Body of pancreas (tissue), 4 donors: ENCODE measurements around the gene RASD2. TPM values are rescaled to one million over a fixed set of nuclear protein-coding genes. Genes with fewer than 3 reads are reported as not detected.

Experiments used
- ATAC-seq: fragments of 150-250 bp; one replicate; pipeline ENCODE4 v1.9.1; 2016
- DNase-seq, 4 donors: peaks; one replicate each; pipeline ENCODE4 v3.0.0-alpha.2; 2019
- H3K27ac ChIP-seq, 4 donors: fragments of 200-600 bp; sonication (generic); 1 replicate in 3 of 4; 2 replicates in 1 of 4; pipeline versions ENCODE4 v1.5.1 to v1.6.1; 2016 to 2019; ENCODE audit warnings: mild to moderate bottlenecking in 1 of 4, mixed read lengths in 1 of 4, moderate library complexity in 1 of 4
- H3K27me3 ChIP-seq, 2 donors: fragments of 200-600 bp; sonication (generic); one replicate each; pipeline ENCODE4 v1.6.0; 2016; ENCODE audit warnings: mild to moderate bottlenecking in 1 of 2
- H3K36me3 ChIP-seq, 2 donors: fragments of 200-600 bp; sonication (generic); replicated peaks in 1 of 2; 2 replicates each; pipeline ENCODE4 v1.5.1; 2016; ENCODE audit warnings: low read depth in 2 of 2; ENCODE audit not compliant: insufficient read depth in 1 of 2
- H3K4me1 ChIP-seq: fragments of 200-600 bp; sonication (generic); one replicate; pipeline ENCODE4 v1.6.0; 2016
- H3K4me3 ChIP-seq, 2 donors: fragments of 200-600 bp; sonication (generic); 1 replicate in 1 of 2; 2 replicates in 1 of 2; pipeline ENCODE4 v1.5.1; 2016 to 2019
- H3K9me3 ChIP-seq, 3 donors: fragments of 200-600 bp; sonication (generic); 1 replicate in 2 of 3; 2 replicates in 1 of 3; pipeline ENCODE4 v1.5.1; 2016
- POLR2A ChIP-seq, 3 donors: fragments of 450-650 bp; IDR thresholded peaks; one replicate each; pipeline ENCODE4 v1.6.1; 2016; ENCODE audit warnings: antibody characterized with exemption in 3 of 3, mild to moderate bottlenecking in 2 of 3
- WGBS, 2 donors: methylation state at CpG; one replicate each; pipeline ENCODE4 v1.1.5; 2017; 5-methylcytosine and 5-hydroxymethylcytosine counted together
- intact Hi-C: fragments of 100-400 bp; cut with DNase I; formaldehyde crosslinking; loops from one replicate; pipeline ENCODE4 v1.15.1; 2023
- total RNA-seq, 2 donors: library from RNA; depleted of rRNA; stranded (reverse); fragments of >200 nt; gene quantifications; one replicate each; pipeline ENCODE4 v1.1.0, GENCODE V29; 2016
- TF ChIP-seq, protein P1 (sequence below), 7 experiments: fragments of 450-650 bp in 4 of 7; fragments of 200-600 bp in 3 of 7; sonication (generic) in 3 of 7; IDR thresholded peaks; one replicate each; pipeline ENCODE4 v1.5.1; 2016 to 2019; ENCODE audit warnings: antibody characterized with exemption in 7 of 7

RASD2 gene
- total RNA-seq, 2 donors from 2014 or later = 0.26 to 3.6 TPM

DNA sequence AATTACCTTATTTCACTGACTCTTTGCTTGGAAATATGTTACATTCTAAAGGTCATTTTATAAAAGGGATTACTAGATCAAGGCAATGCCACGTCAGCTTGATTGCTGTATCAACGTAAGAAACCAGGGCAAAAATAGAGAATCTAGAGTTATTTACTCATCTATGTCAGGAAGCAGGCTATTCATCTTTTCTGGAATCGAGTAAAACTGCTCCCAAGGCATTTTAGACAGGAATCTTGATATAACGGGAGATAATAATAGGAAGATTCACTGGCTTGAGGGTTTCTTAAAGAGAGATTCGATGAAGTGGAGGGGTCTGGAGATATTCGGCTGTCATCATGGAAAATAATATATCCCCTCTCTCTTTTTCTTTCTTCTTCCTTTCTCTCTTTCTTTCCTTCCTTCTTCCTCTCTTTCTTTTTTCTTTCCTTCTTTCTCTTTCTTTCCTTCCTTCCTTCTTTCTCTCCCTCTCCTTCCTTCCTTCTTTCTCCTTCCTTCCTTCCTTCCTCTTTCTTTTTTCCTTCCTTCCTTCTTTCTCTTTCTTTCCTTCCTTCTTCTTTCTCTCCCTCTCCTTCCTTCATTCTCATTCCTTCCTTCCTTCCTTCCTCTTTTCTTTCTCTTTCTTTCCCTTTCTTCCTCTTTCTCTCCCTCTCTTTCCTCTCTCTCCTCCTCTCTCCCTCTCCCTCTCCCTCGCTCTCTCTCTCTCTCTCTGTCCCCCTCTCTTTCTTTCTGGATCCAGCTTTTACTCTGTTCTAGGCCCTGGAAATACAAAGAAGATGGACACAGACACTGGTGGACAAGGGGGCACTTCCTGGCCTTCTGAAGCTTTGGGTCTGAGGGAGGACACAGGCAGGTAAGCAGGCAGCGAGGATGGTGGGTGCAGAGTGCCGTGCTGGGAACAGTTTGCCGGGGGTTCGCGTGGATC, 18.1 kb upstream of the RASD2 start:
- TF ChIP-seq POLR2A (IDR thresholded peaks at IDR 0.05) = no peak
- TF ChIP-seq, protein P1, sequence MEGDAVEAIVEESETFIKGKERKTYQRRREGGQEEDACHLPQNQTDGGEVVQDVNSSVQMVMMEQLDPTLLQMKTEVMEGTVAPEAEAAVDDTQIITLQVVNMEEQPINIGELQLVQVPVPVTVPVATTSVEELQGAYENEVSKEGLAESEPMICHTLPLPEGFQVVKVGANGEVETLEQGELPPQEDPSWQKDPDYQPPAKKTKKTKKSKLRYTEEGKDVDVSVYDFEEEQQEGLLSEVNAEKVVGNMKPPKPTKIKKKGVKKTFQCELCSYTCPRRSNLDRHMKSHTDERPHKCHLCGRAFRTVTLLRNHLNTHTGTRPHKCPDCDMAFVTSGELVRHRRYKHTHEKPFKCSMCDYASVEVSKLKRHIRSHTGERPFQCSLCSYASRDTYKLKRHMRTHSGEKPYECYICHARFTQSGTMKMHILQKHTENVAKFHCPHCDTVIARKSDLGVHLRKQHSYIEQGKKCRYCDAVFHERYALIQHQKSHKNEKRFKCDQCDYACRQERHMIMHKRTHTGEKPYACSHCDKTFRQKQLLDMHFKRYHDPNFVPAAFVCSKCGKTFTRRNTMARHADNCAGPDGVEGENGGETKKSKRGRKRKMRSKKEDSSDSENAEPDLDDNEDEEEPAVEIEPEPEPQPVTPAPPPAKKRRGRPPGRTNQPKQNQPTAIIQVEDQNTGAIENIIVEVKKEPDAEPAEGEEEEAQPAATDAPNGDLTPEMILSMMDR (IDR thresholded peaks at IDR 0.05) = no peak
- Histone ChIP-seq H3K4me3 (no peak overlapping the region), H3K9me3 (no peaks in the 10 kb centered on the region), H3K27me3 (no peaks in the 10 kb centered on the region), H3K27ac (no peak overlapping the region), H3K36me3 (no peaks in the 10 kb centered on the region), H3K4me1 (no peaks in the 10 kb centered on the region)
- DNase-seq (no peak), ATAC-seq (no peak)
- intact Hi-C loops = no loop called here
- WGBS, 2 donors = 63 to 64% methylated on average over 12 of the region's 12 CpGs

DNA sequence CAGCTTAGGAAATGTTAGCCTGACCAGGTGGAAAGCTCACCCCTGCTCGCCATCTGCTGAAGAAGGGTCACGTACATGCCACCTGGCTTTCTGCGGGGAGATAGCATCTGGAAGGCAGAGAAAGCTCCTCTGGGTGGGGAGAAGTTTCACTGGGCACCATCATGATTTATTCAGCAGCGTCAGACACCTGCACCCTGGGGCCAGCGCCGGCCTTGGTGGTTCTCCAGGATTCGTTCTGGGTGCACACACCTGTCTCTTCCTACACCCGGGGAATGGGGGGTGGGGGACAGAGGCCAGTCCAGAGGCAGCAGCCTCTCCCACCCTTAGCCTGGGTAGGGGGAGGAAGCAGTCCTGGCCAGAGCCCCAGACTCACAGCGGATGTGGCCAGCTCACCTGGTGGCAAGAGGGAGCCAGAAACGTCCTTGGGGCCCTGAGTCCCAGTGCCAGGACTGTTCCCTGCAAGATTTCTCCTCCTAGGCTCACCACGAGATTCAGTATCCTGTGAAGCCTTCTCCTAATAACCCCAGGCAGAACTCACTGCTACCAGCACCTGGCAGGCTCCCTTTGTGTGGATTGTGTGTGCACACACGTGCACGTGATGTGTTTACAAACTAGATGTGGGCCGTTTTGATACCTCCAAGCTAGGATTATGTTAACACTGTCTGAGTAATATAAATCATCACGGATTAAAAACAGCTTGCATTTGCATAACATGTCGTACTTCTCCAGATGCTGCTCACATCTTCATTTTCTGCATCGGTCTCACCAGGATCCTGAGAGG, 17.3 kb upstream of the RASD2 start:
- H3K4me3 ChIP-seq = no peak overlapping the region
- no peaks in the 10 kb centered on the region for H3K36me3 ChIP-seq
- TF ChIP-seq POLR2A (IDR thresholded peaks at IDR 0.05) = no peak
- TF ChIP-seq, protein P1 (IDR thresholded peaks at IDR 0.05) = no peak
- DNase-seq = no peak
- no peak overlapping the region for H3K27ac ChIP-seq
- no peaks in the 10 kb centered on the region for H3K9me3 ChIP-seq
- H3K27me3 ChIP-seq = no peaks in the 10 kb centered on the region
- intact Hi-C loops = no loop called here
- no peak for ATAC-seq
- 59 to 63% methylated on average over 10 to 17 of the region's 17 CpGs for WGBS, 2 donors
- no peaks in the 10 kb centered on the region for H3K4me1 ChIP-seq

DNA sequence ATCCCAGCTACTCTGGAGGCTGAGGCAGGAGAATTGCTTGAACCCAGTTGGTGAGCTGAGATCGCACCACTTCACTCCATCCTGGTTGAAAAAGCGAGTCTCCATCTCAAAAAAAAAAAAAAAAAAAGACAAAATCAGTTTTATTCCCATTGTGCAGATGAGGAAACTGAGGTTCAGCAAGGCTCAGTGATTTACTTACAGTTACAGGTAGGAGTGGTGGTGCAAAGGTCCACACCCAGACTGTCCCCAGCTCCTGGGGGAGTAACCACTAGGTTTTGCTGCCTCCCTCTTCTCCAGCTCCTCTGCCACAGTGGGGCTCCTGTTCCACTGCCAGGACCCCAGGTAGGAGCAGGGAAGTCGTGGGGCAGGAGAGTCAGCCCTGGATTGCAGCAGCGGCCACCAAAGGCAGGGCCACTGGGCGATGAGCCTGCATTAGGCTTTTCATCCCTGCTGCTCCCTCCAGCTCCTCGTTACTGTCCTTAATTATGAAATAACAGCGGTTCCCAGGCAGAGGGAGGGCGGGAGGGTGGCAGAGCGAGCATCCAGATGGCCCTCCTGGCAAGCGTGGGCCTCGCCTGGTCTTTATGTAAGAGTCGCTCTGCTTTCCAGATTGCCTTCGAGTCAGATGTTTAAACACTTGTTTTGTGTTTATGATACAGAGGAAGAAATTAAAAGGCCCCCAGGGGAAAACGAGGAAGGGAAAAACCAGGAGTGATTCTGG, 15.5 kb upstream of the RASD2 start:
- TF ChIP-seq, protein P1 (IDR thresholded peaks at IDR 0.05) = no peak
- no peak for TF ChIP-seq POLR2A (IDR thresholded peaks at IDR 0.05)
- Histone ChIP-seq H3K27me3 (no peaks in the 10 kb centered on the region), H3K9me3 (no peaks in the 10 kb centered on the region), H3K4me1 (no peaks in the 10 kb centered on the region), H3K36me3 (no peaks in the 10 kb centered on the region), H3K27ac (no peak overlapping the region), H3K4me3 (no peak overlapping the region)
- intact Hi-C loops = no loop called here
- ATAC-seq (peak; percentile 45), DNase-seq (peak in 2 of 4 donors; percentile 18 to 27)
- WGBS, 2 donors = 55 to 71% methylated on average over 13 to 14 of the region's 14 CpGs

DNA sequence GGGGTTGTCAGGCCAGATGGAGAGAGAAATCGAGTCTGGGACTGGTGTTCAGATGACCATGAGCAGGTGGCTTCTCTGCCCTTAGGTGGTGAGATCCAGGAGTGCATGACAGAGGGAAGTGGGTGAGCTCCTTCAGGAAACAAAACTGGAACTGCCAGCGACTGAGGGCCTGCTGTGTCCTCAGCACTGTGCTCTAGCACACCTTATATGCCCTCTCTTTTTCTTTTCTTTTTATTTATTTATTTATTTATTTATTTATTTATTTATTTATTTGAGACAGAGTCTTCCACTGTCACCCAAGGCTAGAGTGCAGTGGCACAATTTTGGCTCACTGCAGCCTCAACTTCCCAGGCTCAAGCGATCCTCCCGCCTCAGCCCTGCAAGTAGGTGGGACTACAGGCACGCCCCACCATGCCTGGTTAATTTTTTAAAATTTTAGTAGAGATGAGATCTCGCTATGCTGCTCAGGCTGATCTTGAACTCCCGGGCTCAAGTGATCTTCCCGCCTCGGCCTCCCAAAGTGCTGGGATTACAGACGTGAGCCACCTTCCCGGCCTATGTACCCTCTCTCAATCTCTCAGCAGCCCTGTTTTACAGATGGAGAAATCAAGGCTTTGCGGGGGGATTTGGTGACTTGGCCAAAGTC, 14.8 kb upstream of the RASD2 start:
- no peak overlapping the region for H3K4me3 ChIP-seq
- TF ChIP-seq, protein P1 (IDR thresholded peaks at IDR 0.05) = no peak
- TF ChIP-seq POLR2A (IDR thresholded peaks at IDR 0.05) = no peak
- H3K36me3 ChIP-seq = no peaks in the 10 kb centered on the region
- no peak overlapping the region for H3K27ac ChIP-seq
- no peaks in the 10 kb centered on the region for H3K4me1 ChIP-seq
- WGBS, 2 donors = 79 to 82% methylated on average over 10 to 12 of the region's 12 CpGs
- no peak for DNase-seq
- intact Hi-C loops = no loop called here
- no peaks in the 10 kb centered on the region for H3K9me3 ChIP-seq
- no peaks in the 10 kb centered on the region for H3K27me3 ChIP-seq
- no peak for ATAC-seq
